Melanocyte of skin (primary cell): ENCODE data around the gene FTL. TPM values are rescaled to one million over a fixed set of nuclear protein-coding genes. Genes with fewer than 3 reads are reported as not detected.

Source experiments
- small RNA-seq, 2 donors: library from RNA; depleted of rRNA; stranded (forward); fragments of <200 nt; gene quantifications; one replicate each; pipeline ENCODE3, GENCODE V24; 2012
- total RNA-seq, 2 donors: library from RNA; depleted of rRNA; stranded (reverse); fragments of >200 nt; gene quantifications; 2 replicates each; pipeline ENCODE4 v1.2.3, GENCODE V29; 2012

The FTL gene
- total RNA-seq: 1,000 to 10,000 TPM; 2,131 to 3,816 TPM

DNA sequence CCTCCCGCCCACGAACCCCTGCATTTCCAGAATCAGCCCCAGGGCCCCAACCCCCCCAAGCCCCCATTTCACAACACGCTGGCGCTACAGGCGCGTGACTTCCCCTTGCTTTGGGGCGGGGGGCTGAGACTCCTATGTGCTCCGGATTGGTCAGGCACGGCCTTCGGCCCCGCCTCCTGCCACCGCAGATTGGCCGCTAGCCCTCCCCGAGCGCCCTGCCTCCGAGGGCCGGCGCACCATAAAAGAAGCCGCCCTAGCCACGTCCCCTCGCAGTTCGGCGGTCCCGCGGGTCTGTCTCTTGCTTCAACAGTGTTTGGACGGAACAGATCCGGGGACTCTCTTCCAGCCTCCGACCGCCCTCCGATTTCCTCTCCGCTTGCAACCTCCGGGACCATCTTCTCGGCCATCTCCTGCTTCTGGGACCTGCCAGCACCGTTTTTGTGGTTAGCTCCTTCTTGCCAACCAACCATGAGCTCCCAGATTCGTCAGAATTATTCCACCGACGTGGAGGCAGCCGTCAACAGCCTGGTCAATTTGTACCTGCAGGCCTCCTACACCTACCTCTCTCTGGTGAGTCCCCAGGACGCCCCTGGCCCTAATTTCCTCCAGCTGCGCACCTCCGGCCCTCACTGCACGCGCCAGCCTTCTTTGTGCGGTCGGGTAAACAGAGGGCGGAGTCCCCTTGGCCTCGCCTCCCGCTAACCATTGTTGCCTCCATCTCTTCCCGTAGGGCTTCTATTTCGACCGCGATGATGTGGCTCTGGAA lies at the start of gene FTL:
TSS of gene FTL (plus strand) at position 270 of the 766 bp plus-strand sequence. CDS start at position 469, 199 bp downstream.

DNA sequence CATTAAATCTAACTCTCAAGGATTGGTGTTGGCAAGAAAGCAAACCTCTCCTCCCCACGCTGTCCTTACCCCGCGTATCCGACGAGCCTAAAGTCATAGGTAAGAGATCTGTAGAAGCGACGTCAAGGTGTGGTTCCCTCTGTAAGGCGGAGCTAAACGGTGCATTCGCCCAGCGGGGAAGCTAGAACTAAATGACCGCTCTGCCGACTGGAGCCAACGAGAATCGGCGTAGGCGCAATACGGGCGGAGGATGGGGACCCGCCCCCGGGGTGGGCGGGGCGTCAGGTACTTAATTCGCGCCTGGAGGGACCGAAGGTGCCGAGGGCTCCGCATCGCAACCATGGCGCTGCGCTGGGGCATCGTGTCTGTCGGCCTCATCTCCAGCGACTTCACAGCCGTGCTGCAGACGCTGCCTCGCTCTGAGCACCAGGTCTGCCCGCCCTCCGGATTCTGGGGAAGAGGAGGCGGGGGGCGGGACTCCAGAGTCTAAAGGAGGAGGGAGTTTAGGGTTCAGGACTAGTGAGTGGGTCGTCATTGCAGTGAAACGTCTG lies 31.7 kb upstream of the FTL start, which contains the start of gene DHDH:
TSS of gene DHDH (plus strand) at position 318 of the 551 bp plus-strand sequence. CDS start at position 341, 23 bp downstream.

GRCh38 chr19:48954595-48955307 lies 10.4 kb upstream of the FTL start, which contains the start of gene BAX:
Gene BAX (plus strand): TSS chr19:48954875. CDS start chr19:48954929, 54 bp downstream.

GRCh38 chr19:48993175-48994034 lies 28.3 kb downstream of the FTL start, which contains the start of the genes GYS1 and RUVBL2:
Gene GYS1 (minus strand): TSS chr19:48993309. CDS start chr19:48993112, 197 bp downstream.
Gene RUVBL2 (plus strand): TSS chr19:48993887. CDS start chr19:48993912, 25 bp downstream.

Small RNA genes within 50 kb of the gene (small RNA-seq; reads per million reads assigned to genes)
- gene AC026803.1: 0 reads per million in 2 donors
- gene MIR6798: 0 reads per million in 2 donors

Other genes starting within 250 kb of the FTL start
- 1 to 10 TPM in 1 of 2 donors, under 1 TPM in 1; 0.33 to 1.0 TPM for gene MAMSTR, start 245.6 kb upstream of the FTL start, total RNA-seq
- 10 to 100 TPM in 1 of 2 donors, 1 to 10 TPM in 1; 3.0 to 26.8 TPM for gene RASIP1, start 224.7 kb upstream of the FTL start, total RNA-seq
- gene IZUMO1, start 218.4 kb upstream of the FTL start, total RNA-seq: under 1 TPM; 0.33 to 0.34 TPM
- 1 to 10 TPM in 1 of 2 donors, under 1 TPM in 1; 0.34 to 1.7 TPM for gene FUT1, start 212.7 kb upstream of the FTL start, total RNA-seq
- not detected for gene FGF21, start 209.8 kb upstream of the FTL start, total RNA-seq
- gene BCAT2, start 154.3 kb upstream of the FTL start, total RNA-seq: 10 to 100 TPM; 11.7 to 29.0 TPM
- 1 to 10 TPM; 4.1 to 4.7 TPM for gene HSD17B14, start 128.8 kb upstream of the FTL start, total RNA-seq
- gene PLEKHA4, start 96.7 kb upstream of the FTL start, total RNA-seq: 10 to 100 TPM; 26.6 to 34.1 TPM
- gene PPP1R15A, start 92.9 kb upstream of the FTL start, total RNA-seq: 10 to 100 TPM; 30.6 to 45.0 TPM
- under 1 TPM in 1 of 2 donors, not detected in 1; 0.34 TPM for gene TULP2, start 66.6 kb upstream of the FTL start, total RNA-seq
- gene NUCB1, start 65.0 kb upstream of the FTL start, total RNA-seq: 100 to 1,000 TPM; 174 to 185 TPM
- gene DHDH, start 31.6 kb upstream of the FTL start, total RNA-seq: 1 to 10 TPM in 1 of 2 donors, under 1 TPM in 1; 0.33 to 1.0 TPM
- 10 to 100 TPM; 53.3 to 59.9 TPM for gene BAX, start 10.4 kb upstream of the FTL start, total RNA-seq
- 10 to 100 TPM; 56.4 to 70.3 TPM for gene GYS1, start 28.0 kb downstream of the FTL start, total RNA-seq
- 100 to 1,000 TPM; 182 to 358 TPM for gene RUVBL2, start 28.6 kb downstream of the FTL start, total RNA-seq
- gene LHB, start 51.8 kb downstream of the FTL start, total RNA-seq: under 1 TPM in 1 of 2 donors, not detected in 1; 0.69 TPM
- not detected for gene CGB3, start 59.0 kb downstream of the FTL start, total RNA-seq
- gene CGB2, start 66.6 kb downstream of the FTL start, total RNA-seq: not detected
- not detected for gene CGB1, start 71.6 kb downstream of the FTL start, total RNA-seq
- not detected for gene CGB5, start 78.5 kb downstream of the FTL start, total RNA-seq
- gene CGB8, start 83.8 kb downstream of the FTL start, total RNA-seq: not detected
- gene CGB7, start 92.4 kb downstream of the FTL start, total RNA-seq: under 1 TPM; 0.33 to 0.34 TPM
- gene NTF4, start 99.5 kb downstream of the FTL start, total RNA-seq: not detected
- not detected for gene KCNA7, start 107.4 kb downstream of the FTL start, total RNA-seq
- gene SNRNP70, start 120.1 kb downstream of the FTL start, total RNA-seq: 100 to 1,000 TPM; 132 to 144 TPM
- gene LIN7B, start 149.1 kb downstream of the FTL start, total RNA-seq: 1 to 10 TPM; 5.9 to 7.0 TPM
- 1 to 10 TPM in 1 of 2 donors, under 1 TPM in 1; 0.67 to 1.0 TPM for gene C19orf73, start 153.8 kb downstream of the FTL start, total RNA-seq
- gene PPFIA3, start 154.2 kb downstream of the FTL start, total RNA-seq: 1 to 10 TPM; 7.3 to 9.6 TPM
- gene HRC, start 190.1 kb downstream of the FTL start, total RNA-seq: not detected
- gene TRPM4, start 192.5 kb downstream of the FTL start, total RNA-seq: 10 to 100 TPM; 18.6 to 23.0 TPM